HG03575 (cell line): ENCODE measurements around the gene NSMCE4A.
"Not testable (repeated sequence)": the region's sequence is repeated elsewhere in the genome, so short reads cannot be mapped to it uniquely, and the experiment has no call there.

Experiments
- ATAC-seq: cut with Tn5 transposase; IDR thresholded peaks from one replicate; pipeline ENCODE4 v1.9.1; 2021; ENCODE audit not compliant: unreplicated experiment, insufficient number of reproducible peaks, low FRiP score; ENCODE audit errors: extremely low read depth

The NSMCE4A gene

GRCh38 chr10:121974535-121975294 lies at the start of gene NSMCE4A:
Gene NSMCE4A, minus strand, starts transcription at chr10:121975217. Its CDS starts 52 bp downstream, at chr10:121975165.
- peak; percentile 78 for ATAC-seq

GRCh38 chr10:122023257-122023656 lies 48.2 kb upstream of the NSMCE4A start:
- not testable (repeated sequence) for ATAC-seq

GRCh38 chr10:122022276-122022675 lies 47.3 kb upstream of the NSMCE4A start:
- ATAC-seq, result no peak

- ATAC-seq, result no peak
Observed at GRCh38 chr10:122021828-122022227, 46.8 kb upstream of the NSMCE4A start.

GRCh38 chr10:122021379-122021778 lies 46.4 kb upstream of the NSMCE4A start:
- no peak for ATAC-seq

GRCh38 chr10:122020226-122020625 lies 45.2 kb upstream of the NSMCE4A start:
- no peak for ATAC-seq

- no peak for ATAC-seq
Observed at GRCh38 chr10:122019414-122019975, 44.5 kb upstream of the NSMCE4A start.

- no peak for ATAC-seq
Observed at GRCh38 chr10:122018951-122019413, 44.0 kb upstream of the NSMCE4A start.

- ATAC-seq, result no peak
Observed at GRCh38 chr10:122018491-122018890, 43.5 kb upstream of the NSMCE4A start.

- not testable (repeated sequence) for ATAC-seq
Observed at GRCh38 chr10:122017926-122018325, 42.9 kb upstream of the NSMCE4A start.

GRCh38 chr10:122014652-122015248 lies 39.7 kb upstream of the NSMCE4A start:
- no peak for ATAC-seq

- no peak for ATAC-seq
Observed at GRCh38 chr10:122013311-122013780, 38.3 kb upstream of the NSMCE4A start.

GRCh38 chr10:122012731-122013130 lies 37.7 kb upstream of the NSMCE4A start:
- ATAC-seq, result no peak

- ATAC-seq, result no peak
Observed at GRCh38 chr10:122010405-122011050, 35.5 kb upstream of the NSMCE4A start.

GRCh38 chr10:122007415-122007814 lies 32.4 kb upstream of the NSMCE4A start:
- no peak for ATAC-seq

- ATAC-seq, result no peak
Observed at GRCh38 chr10:122001698-122002097, 26.7 kb upstream of the NSMCE4A start.

- no peak for ATAC-seq
Observed at GRCh38 chr10:121999301-121999700, 24.3 kb upstream of the NSMCE4A start.

GRCh38 chr10:121998462-121998861 lies 23.4 kb upstream of the NSMCE4A start:
- ATAC-seq, result no peak

- no peak for ATAC-seq
Observed at GRCh38 chr10:121994429-121994941, 19.5 kb upstream of the NSMCE4A start.
